HL-60 (cell line): ENCODE data around the gene CTDSPL2.

Source experiments
- GABPA ChIP-seq: IDR thresholded peaks from 2 replicates; pipeline ENCODE4 v1.6.1; 2012; ENCODE audit warnings: low read depth
- POLR2AphosphoS5 ChIP-seq: IDR thresholded peaks from 2 replicates; pipeline ENCODE4 v1.6.1; 2012; ENCODE audit warnings: low read depth
- SPI1 ChIP-seq: IDR thresholded peaks from 2 replicates; pipeline ENCODE4 v1.6.1; 2012; ENCODE audit warnings: low read depth, mild to moderate bottlenecking, borderline replicate concordance
- TF ChIP-seq, protein P1 (sequence below): IDR thresholded peaks from one replicate; pipeline ENCODE4 v1.5.1; 2011; ENCODE audit warnings: low read length, control low read depth, inconsistent platforms; ENCODE audit not compliant: insufficient read depth
- TF ChIP-seq, protein P2 (sequence below): IDR thresholded peaks from 2 replicates; pipeline ENCODE4 v1.6.1; 2012; ENCODE audit warnings: low read depth; ENCODE audit not compliant: insufficient replicate concordance

DNA sequence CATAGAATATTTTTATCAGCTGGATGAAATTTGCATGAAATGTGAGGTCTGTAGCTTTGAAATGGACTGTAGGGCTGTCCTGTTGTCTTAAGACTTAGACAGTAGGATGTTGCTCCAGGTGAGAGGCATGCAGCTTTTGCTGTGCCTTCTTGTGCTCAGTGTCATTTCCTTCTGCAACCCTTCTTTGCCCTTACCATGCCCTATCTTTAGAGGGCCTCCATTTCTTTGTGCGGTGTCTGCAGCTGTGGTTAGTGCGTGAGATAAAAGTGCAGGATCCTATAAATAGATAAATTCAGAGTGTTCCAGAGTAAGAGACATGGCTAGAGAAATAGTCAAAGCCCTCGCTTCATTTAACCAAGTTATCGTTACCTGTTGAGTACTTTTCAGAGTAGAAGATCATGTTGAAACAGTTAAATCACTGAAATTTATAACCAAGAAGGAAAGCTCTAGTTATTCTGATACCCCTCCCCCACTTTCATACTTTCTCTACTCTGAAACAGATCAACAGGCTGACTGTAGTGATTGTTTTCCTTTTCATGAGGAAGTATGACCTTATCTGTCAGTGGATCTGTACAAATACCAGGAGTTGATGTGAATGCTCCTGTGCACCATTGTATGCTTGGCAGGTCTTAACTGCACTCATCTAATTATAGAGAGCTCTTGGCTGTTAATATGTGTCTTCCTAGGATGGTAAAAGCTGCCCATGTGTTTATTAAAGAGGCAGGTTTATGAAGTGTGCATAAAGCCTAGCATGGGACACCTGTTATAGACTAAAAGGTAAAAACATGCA lies 127.7 kb downstream of the CTDSPL2 start:
- TF ChIP-seq, protein P1, sequence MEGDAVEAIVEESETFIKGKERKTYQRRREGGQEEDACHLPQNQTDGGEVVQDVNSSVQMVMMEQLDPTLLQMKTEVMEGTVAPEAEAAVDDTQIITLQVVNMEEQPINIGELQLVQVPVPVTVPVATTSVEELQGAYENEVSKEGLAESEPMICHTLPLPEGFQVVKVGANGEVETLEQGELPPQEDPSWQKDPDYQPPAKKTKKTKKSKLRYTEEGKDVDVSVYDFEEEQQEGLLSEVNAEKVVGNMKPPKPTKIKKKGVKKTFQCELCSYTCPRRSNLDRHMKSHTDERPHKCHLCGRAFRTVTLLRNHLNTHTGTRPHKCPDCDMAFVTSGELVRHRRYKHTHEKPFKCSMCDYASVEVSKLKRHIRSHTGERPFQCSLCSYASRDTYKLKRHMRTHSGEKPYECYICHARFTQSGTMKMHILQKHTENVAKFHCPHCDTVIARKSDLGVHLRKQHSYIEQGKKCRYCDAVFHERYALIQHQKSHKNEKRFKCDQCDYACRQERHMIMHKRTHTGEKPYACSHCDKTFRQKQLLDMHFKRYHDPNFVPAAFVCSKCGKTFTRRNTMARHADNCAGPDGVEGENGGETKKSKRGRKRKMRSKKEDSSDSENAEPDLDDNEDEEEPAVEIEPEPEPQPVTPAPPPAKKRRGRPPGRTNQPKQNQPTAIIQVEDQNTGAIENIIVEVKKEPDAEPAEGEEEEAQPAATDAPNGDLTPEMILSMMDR = no peak
- TF ChIP-seq SPI1 = no peak
- TF ChIP-seq, protein P2, sequence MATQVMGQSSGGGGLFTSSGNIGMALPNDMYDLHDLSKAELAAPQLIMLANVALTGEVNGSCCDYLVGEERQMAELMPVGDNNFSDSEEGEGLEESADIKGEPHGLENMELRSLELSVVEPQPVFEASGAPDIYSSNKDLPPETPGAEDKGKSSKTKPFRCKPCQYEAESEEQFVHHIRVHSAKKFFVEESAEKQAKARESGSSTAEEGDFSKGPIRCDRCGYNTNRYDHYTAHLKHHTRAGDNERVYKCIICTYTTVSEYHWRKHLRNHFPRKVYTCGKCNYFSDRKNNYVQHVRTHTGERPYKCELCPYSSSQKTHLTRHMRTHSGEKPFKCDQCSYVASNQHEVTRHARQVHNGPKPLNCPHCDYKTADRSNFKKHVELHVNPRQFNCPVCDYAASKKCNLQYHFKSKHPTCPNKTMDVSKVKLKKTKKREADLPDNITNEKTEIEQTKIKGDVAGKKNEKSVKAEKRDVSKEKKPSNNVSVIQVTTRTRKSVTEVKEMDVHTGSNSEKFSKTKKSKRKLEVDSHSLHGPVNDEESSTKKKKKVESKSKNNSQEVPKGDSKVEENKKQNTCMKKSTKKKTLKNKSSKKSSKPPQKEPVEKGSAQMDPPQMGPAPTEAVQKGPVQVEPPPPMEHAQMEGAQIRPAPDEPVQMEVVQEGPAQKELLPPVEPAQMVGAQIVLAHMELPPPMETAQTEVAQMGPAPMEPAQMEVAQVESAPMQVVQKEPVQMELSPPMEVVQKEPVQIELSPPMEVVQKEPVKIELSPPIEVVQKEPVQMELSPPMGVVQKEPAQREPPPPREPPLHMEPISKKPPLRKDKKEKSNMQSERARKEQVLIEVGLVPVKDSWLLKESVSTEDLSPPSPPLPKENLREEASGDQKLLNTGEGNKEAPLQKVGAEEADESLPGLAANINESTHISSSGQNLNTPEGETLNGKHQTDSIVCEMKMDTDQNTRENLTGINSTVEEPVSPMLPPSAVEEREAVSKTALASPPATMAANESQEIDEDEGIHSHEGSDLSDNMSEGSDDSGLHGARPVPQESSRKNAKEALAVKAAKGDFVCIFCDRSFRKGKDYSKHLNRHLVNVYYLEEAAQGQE = no peak
- TF ChIP-seq POLR2AphosphoS5 = no peak
- no peak for TF ChIP-seq GABPA
